Mesodermal cell (in vitro differentiated cells): ENCODE results near the gene CLTA.
"Not testable (repeated sequence)": the region's sequence is repeated elsewhere in the genome, so short reads cannot be mapped to it uniquely, and the experiment has no call there.

Source experiments
- H3K27ac ChIP-seq: 2 replicates; pipeline ENCODE4 v1.7.0; 2013; ENCODE audit warnings: mild to moderate bottlenecking, low read depth, low read length, moderate library complexity; ENCODE audit not compliant: severe bottlenecking
- H3K36me3 ChIP-seq: 2 replicates; pipeline ENCODE4 v1.7.1; 2013; ENCODE audit warnings: mild to moderate bottlenecking, low read length, moderate library complexity; ENCODE audit not compliant: control insufficient read depth, insufficient read depth
- H3K4me1 ChIP-seq: one replicate; pipeline ENCODE4 v1.7.1; 2013; ENCODE audit warnings: mild to moderate bottlenecking, low read length; ENCODE audit not compliant: insufficient read depth, control insufficient read depth, poor library complexity, severe bottlenecking
- H3K4me3 ChIP-seq: 2 replicates; pipeline ENCODE4 v1.7.0; 2013; ENCODE audit warnings: low read length, control low read depth, mild to moderate bottlenecking; ENCODE audit not compliant: insufficient read depth, poor library complexity, severe bottlenecking; ENCODE audit errors: extremely low read depth
- H3K9me3 ChIP-seq: 2 replicates; pipeline ENCODE4 v1.7.1; 2013; ENCODE audit warnings: mild to moderate bottlenecking, low read length, moderate library complexity; ENCODE audit not compliant: control insufficient read depth
- WGBS, 2 experiments: methylation state at CpG; one replicate each; pipeline ENCODE4 v1.1.5; 2013; ENCODE audit warnings: missing lambda C conversion rate in 2 of 2; ENCODE audit not compliant: insufficient coverage in 2 of 2; 5-methylcytosine and 5-hydroxymethylcytosine counted together

CLTA gene

GRCh38 chr9:36239675-36240074 lies 49.0 kb downstream of the CLTA start:
- not testable (repeated sequence) for H3K4me3 ChIP-seq, H3K27ac ChIP-seq, H3K9me3 ChIP-seq, H3K4me1 ChIP-seq
- peaks cover 64% of the 10 kb centered on the region for H3K36me3 ChIP-seq
- WGBS, 2 experiments: 100% methylated on average over 1 to 3 of the region's 3 CpGs

GRCh38 chr9:36245906-36246305 lies 55.2 kb downstream of the CLTA start:
- H3K36me3 ChIP-seq: peaks cover 65% of the 10 kb centered on the region
- WGBS, 2 experiments: 92 to 97% methylated on average over 6 of the region's 6 CpGs
- H3K4me3 ChIP-seq: no peak overlapping the region
- H3K9me3 ChIP-seq: no peaks in the 10 kb centered on the region
- H3K27ac ChIP-seq: no peak overlapping the region
- H3K4me1 ChIP-seq: no peaks in the 10 kb centered on the region

- WGBS, 2 experiments: 100% methylated on average over 1 of the region's 3 CpGs; no CpG with 5 or more reads in 1 of the 2 experiments
- Histone ChIP-seq H3K36me3 (peaks cover 61% of the 10 kb centered on the region), H3K4me1 (no peaks in the 10 kb centered on the region), H3K27ac (no peak overlapping the region), H3K4me3 (no peak overlapping the region), H3K9me3 (no peaks in the 10 kb centered on the region)
Measured at GRCh38 chr9:36247356-36247755, 56.6 kb downstream of the CLTA start.

- H3K36me3 ChIP-seq: peaks cover 61% of the 10 kb centered on the region
- not testable (repeated sequence) for H3K27ac ChIP-seq, H3K4me3 ChIP-seq, H3K9me3 ChIP-seq, H3K4me1 ChIP-seq
- WGBS, 2 experiments: 83 to 89% methylated on average over 2 to 6 of the region's 8 CpGs
Measured at GRCh38 chr9:36248061-36248460, 57.3 kb downstream of the CLTA start.

- Histone ChIP-seq H3K9me3 (no peaks in the 10 kb centered on the region), H3K27ac (no peak overlapping the region), H3K36me3 (peaks cover 50% of the 10 kb centered on the region), H3K4me1 (no peaks in the 10 kb centered on the region), H3K4me3 (no peak overlapping the region)
- 98 to 100% methylated on average over 4 of the region's 6 CpGs for WGBS, 2 experiments
Measured at GRCh38 chr9:36249189-36249588, 58.5 kb downstream of the CLTA start.

GRCh38 chr9:36250079-36250478 lies 59.4 kb downstream of the CLTA start:
- Histone ChIP-seq H3K4me1 (no peaks in the 10 kb centered on the region), H3K36me3 (peaks cover 44% of the 10 kb centered on the region), H3K27ac (no peak overlapping the region), H3K4me3 (no peak overlapping the region), H3K9me3 (no peaks in the 10 kb centered on the region)
- WGBS, 2 experiments: 95 to 100% methylated on average over 1 of the region's 1 CpG

- H3K27ac ChIP-seq: no peak overlapping the region
- no peaks in the 10 kb centered on the region for H3K4me1 ChIP-seq
- 100% methylated on average over 1 of the region's 1 CpG for whole genome bisulfite sequencing, 2 experiments
- H3K9me3 ChIP-seq: no peaks in the 10 kb centered on the region
- H3K4me3 ChIP-seq: no peak overlapping the region
- peaks cover 36% of the 10 kb centered on the region for H3K36me3 ChIP-seq
Measured at GRCh38 chr9:36251428-36251827, 60.7 kb downstream of the CLTA start.

- H3K9me3 ChIP-seq: no peaks in the 10 kb centered on the region
- WGBS, 2 experiments: 6% methylated on average over 46 to 68 of the region's 73 CpGs
- peaks cover 13% of the 10 kb centered on the region for H3K36me3 ChIP-seq
- peak within 1 kb of the TSS; percentile 82 for H3K4me3 ChIP-seq
- peak within 1 kb of the TSS; percentile 83 for H3K27ac ChIP-seq
- H3K4me1 ChIP-seq: no peaks in the 10 kb centered on the region
Measured at GRCh38 chr9:36258208-36258995, 67.7 kb downstream of the CLTA start, which contains the start of gene GNE. GNE (minus strand) TSS chr9:36258448; CDS start chr9:36249355, 9,093 bp downstream.

GRCh38 chr9:36258996-36259533 lies 68.3 kb downstream of the CLTA start:
- Histone ChIP-seq H3K4me3 (peak overlapping the region; percentile 82), H3K27ac (peak overlapping the region; percentile 77), H3K36me3 (peaks cover 13% of the 10 kb centered on the region), H3K4me1 (no peaks in the 10 kb centered on the region), H3K9me3 (no peaks in the 10 kb centered on the region)
- WGBS, 2 experiments: 75 to 79% methylated on average over 5 to 6 of the region's 7 CpGs
